Uterus (tissue), 4 donors: ENCODE measurements around the gene CD2BP2. TPM values are rescaled to one million over a fixed set of nuclear protein-coding genes. Genes with fewer than 3 reads are reported as not detected.

Experiments
- DNase-seq, 2 donors: peaks; one replicate each; pipeline ENCODE4 v3.0.0-alpha.2; 2019 to 2020
- H3K27ac ChIP-seq, 2 donors: fragments of 200-600 bp; sonication (generic); 1 replicate in 1 of 2; 2 replicates in 1 of 2; pipeline ENCODE4 v1.5.1; 2016 to 2018
- H3K27me3 ChIP-seq, 2 donors: fragments of 200-600 bp; sonication (generic); one replicate each; pipeline ENCODE4 v1.5.1; 2018 to 2019; ENCODE audit warnings: control low read depth in 1 of 2
- H3K36me3 ChIP-seq, 2 donors: fragments of 200-600 bp; sonication (generic); one replicate each; pipeline ENCODE4 v1.5.1; 2019; ENCODE audit warnings: control low read depth in 1 of 2
- H3K4me1 ChIP-seq, 2 donors: fragments of 200-600 bp; sonication (generic); one replicate each; pipeline ENCODE4 v1.5.1; 2018 to 2019; ENCODE audit warnings: control low read depth in 1 of 2
- H3K4me3 ChIP-seq, 2 donors: fragments of 200-600 bp; sonication (generic); 1 replicate in 1 of 2; 2 replicates in 1 of 2; pipeline ENCODE4 v1.5.1; 2018 to 2019; ENCODE audit warnings: mild to moderate bottlenecking in 1 of 2
- H3K9me3 ChIP-seq, 2 donors: fragments of 200-600 bp; sonication (generic); one replicate each; pipeline ENCODE4 v1.5.1; 2019; ENCODE audit warnings: control low read depth in 1 of 2
- CTCF ChIP-seq, 4 experiments: fragments of 200-600 bp in 2 of 4; fragments of 450-650 bp in 2 of 4; sonication (generic) in 2 of 4; IDR thresholded peaks; one replicate each; pipeline ENCODE4 v1.5.1; 2016 to 2019; ENCODE audit warnings: antibody characterized with exemption in 4 of 4, mild to moderate bottlenecking in 2 of 4, moderate library complexity in 1 of 4
- POLR2A ChIP-seq, 2 donors: fragments of 450-650 bp; IDR thresholded peaks; one replicate each; pipeline ENCODE4 v1.6.1; 2016; ENCODE audit warnings: antibody characterized with exemption in 2 of 2, mild to moderate bottlenecking in 1 of 2, moderate library complexity in 1 of 2
- intact Hi-C: fragments of 100-400 bp; cut with DNase I; formaldehyde crosslinking; loops from one replicate; pipeline ENCODE4 v1.15.1; 2023; ENCODE audit warnings: low total_unique reads
- total RNA-seq, 4 donors: library from RNA; depleted of rRNA in 3 of 4; stranded (reverse); fragments of >200 nt in 3 of 4; gene quantifications; one replicate each; pipeline versions ENCODE4 v1.1.0 to v1.2.4, GENCODE V29; 2014 to 2023
- donor health status: DM: yes; HTN: yes; CAD: no.

The CD2BP2 gene
- total RNA-seq, 4 donors from 2014 or later = 27.9 to 74.7 (median 32.8) TPM

DNA sequence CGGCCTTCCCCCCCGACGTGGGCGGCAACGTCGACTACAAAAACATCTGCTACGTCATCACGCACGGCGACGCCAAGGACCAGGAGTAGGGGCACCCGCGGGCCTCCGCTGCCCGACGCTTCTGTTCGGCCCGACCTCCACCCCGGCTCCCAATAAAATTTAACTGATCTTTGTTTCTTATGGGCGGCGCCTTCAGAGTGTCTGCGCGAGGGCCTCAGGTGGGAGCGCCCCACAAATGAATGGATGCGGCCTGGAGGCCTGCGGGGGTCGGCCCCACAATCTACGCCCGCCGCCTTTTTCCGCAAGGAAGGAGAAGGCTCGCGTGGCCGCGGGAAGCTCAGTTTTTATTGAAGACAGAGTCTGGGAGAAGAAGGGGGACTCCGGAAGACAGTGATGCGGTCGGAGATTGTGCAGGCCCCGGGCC, 22.7 kb upstream of the CD2BP2 start:
- intact Hi-C loops = no loop called here
- no peaks in the 10 kb centered on the region for H3K36me3 ChIP-seq

GRCh38 chr16:30377050-30377811, 22.1 kb upstream of the CD2BP2 start:
- Histone ChIP-seq H3K4me1 (no peaks in the 10 kb centered on the region), H3K4me3 (peak overlapping the region; percentile 83 to 88), H3K27ac (peak overlapping the region; percentile 100), H3K27me3 (no peaks in the 10 kb centered on the region), H3K36me3 (no peaks in the 10 kb centered on the region), H3K9me3 (no peaks in the 10 kb centered on the region)
- no peak for TF ChIP-seq CTCF (IDR thresholded peaks at IDR 0.05)
- TF ChIP-seq POLR2A (IDR thresholded peaks at IDR 0.05) = no peak
- intact Hi-C loops = no loop called here
- DNase-seq = no peak

More for the DNA sequence above, 22.7 kb upstream of the CD2BP2 start:
- peak; percentile 95 to 98 for DNase-seq
- no peaks in the 10 kb centered on the region for H3K9me3 ChIP-seq
- H3K4me3 ChIP-seq = peak overlapping the region; percentile 83 to 88
- TF ChIP-seq CTCF (IDR thresholded peaks at IDR 0.05) (no peak), POLR2A (IDR thresholded peaks at IDR 0.05) (peak; percentile 59 to 81)
- no peaks in the 10 kb centered on the region for H3K4me1 ChIP-seq
- peak overlapping the region; percentile 100 for H3K27ac ChIP-seq
- no peaks in the 10 kb centered on the region for H3K27me3 ChIP-seq

- H3K9me3 ChIP-seq = no peaks in the 10 kb centered on the region
- intact Hi-C loops = no loop called here
- H3K4me3 ChIP-seq = no peak overlapping the region
- no peak for DNase-seq
- H3K27me3 ChIP-seq = no peaks in the 10 kb centered on the region
- H3K36me3 ChIP-seq = no peaks in the 10 kb centered on the region
- H3K27ac ChIP-seq = peak overlapping the region; percentile 100
- H3K4me1 ChIP-seq = no peaks in the 10 kb centered on the region
- TF ChIP-seq POLR2A (IDR thresholded peaks at IDR 0.05) (no peak), CTCF (IDR thresholded peaks at IDR 0.05) (no peak)
Observed at GRCh38 chr16:30376461-30376902, 21.4 kb upstream of the CD2BP2 start.

DNA sequence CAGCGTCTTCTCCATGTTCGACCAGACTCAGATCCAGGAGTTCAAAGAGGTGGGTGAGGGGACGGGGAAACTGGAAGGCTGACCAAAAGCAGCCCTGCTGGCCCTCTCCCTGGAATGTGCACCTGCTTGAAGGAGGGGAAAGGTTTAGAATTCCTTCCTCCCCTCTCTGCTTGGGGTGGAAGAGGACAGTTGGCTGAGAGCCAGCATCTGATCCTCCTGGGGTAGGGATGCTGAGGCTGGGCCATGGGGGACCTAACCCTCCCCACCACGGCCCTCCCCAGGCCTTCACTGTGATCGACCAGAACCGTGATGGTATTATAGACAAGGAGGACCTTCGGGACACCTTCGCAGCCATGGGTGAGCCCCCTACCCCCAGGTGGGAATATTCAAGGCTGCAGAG, 20.8 kb upstream of the CD2BP2 start:
- H3K27ac ChIP-seq = peak overlapping the region in 1 of 2 donors; percentile 100
- no peaks in the 10 kb centered on the region for H3K36me3 ChIP-seq
- H3K4me1 ChIP-seq = no peaks in the 10 kb centered on the region
- TF ChIP-seq CTCF (IDR thresholded peaks at IDR 0.05) (no peak), POLR2A (IDR thresholded peaks at IDR 0.05) (no peak)
- H3K4me3 ChIP-seq = no peak overlapping the region
- no peaks in the 10 kb centered on the region for H3K9me3 ChIP-seq
- intact Hi-C loops = no loop called here
- H3K27me3 ChIP-seq = no peaks in the 10 kb centered on the region
- no peak for DNase-seq

DNA sequence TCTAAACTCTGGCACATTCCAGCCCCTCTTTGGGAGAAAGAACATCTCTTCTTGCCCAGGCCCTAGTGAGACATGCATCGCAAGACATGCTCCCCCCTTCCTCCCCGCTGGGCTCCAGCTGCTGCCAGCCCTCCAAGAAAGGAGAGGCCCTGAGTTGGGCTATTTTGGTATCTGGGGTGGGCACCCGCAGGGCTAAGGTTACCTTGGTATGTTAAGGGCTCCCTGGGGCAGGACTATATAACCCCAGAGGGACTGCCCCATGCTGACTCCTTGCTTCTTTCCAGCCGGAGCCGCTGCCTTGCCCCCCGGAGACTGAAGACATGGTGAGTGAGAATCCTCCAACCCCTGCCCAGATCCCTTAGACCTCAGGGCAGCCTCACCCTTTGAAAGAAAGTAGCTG, 19.4 kb upstream of the CD2BP2 start, which contains the start of gene MYL11:
Gene MYL11, plus strand, starts transcription at position 265 of the 400 bp plus-strand sequence. Its CDS starts 56 bp downstream, at position 321.
- intact Hi-C loops = no loop called here
- TF ChIP-seq CTCF (IDR thresholded peaks at IDR 0.05) (no peak), POLR2A (IDR thresholded peaks at IDR 0.05) (no peak)
- Histone ChIP-seq H3K36me3 (no peaks in the 10 kb centered on the region), H3K9me3 (no peaks in the 10 kb centered on the region), H3K27ac (no peak within 1 kb of the TSS), H3K4me1 (no peaks in the 10 kb centered on the region), H3K27me3 (no peaks in the 10 kb centered on the region), H3K4me3 (no peak within 1 kb of the TSS)
- DNase-seq = no peak
